K562 (cell line): ENCODE results near the gene KLHL25. TPM values are rescaled to one million over a fixed set of nuclear protein-coding genes. Genes with fewer than 3 reads are reported as not detected.

Experiments used
- ATAC-seq: fragments of 200-7000 bp; cut with Tn5 transposase; 3 replicates; pipeline ENCODE4 v1.9.1; 2020; ENCODE audit warnings: moderate library complexity
- BruUV-seq: library from RNA; stranded (reverse); fragments of 400-500 nt; replicated peaks from 2 replicates; lab custom pipeline; 2021; lab: Mats Ljungman, UMichigan
- CTCF ChIA-PET: fragments of 300-600 bp; formaldehyde crosslinking; extraction: SDS; loops from one replicate; lab custom pipeline; 2021; ENCODE audit warnings: low intra/inter-chr PET ratio; lab: Yijun Ruan, JAX
- POLR2A ChIA-PET: fragments of 300-600, 350-650 bp; sonication (Branson Sonifier 250); formaldehyde crosslinking; extraction: SDS; loops from one replicate; lab custom pipeline; 2021; ENCODE audit warnings: antibody characterized with exemption, inconsistent platforms; lab: Yijun Ruan, JAX
- DNase-seq, 4 experiments: peaks; one replicate each; pipeline versions ENCODE4 v3.0.0 to v3.0.0-alpha.2; 2011 to 2018; ENCODE audit warnings: low spot score in 3 of 4, mixed read lengths in 3 of 4; ENCODE audit errors: extremely low read depth in 1 of 4
- FAIRE-seq: peaks from 2 replicates; lab custom pipeline; 2011; peaks lifted over from hg19 to GRCh38; lab: Jason Lieb, UNC
- H2AFZ ChIP-seq: 2 replicates; pipeline ENCODE4 v1.6.0; 2011; ENCODE audit warnings: low read depth, low read length, control low read depth, inconsistent platforms
- H3K27ac ChIP-seq: fragments of 200-600 bp; 3 replicates; pipeline ENCODE4 v1.8.0; 2011; ENCODE audit warnings: low read depth, mild to moderate bottlenecking, control low read depth, inconsistent platforms, low read length, moderate library complexity, mixed read lengths; ENCODE audit errors: extremely low read depth
- H3K27me3 ChIP-seq, 2 experiments: fragments of 300-600 bp in 1 of 2; 2 replicates in 1 of 2; 3 replicates in 1 of 2; pipeline versions ENCODE4 v1.6.0 to v1.8.0; 2011; ENCODE audit warnings: inconsistent platforms in 2 of 2, low read length in 2 of 2, mild to moderate bottlenecking in 1 of 2, mixed read lengths in 1 of 2, moderate library complexity in 1 of 2; ENCODE audit not compliant: control insufficient read depth in 2 of 2, insufficient read depth in 2 of 2
- H3K36me3 ChIP-seq: fragments of 300-600 bp; 3 replicates; pipeline ENCODE4 v1.8.0; 2011; ENCODE audit warnings: mild to moderate bottlenecking, low read length, inconsistent platforms; ENCODE audit not compliant: control insufficient read depth, insufficient read depth
- H3K4me1 ChIP-seq, 2 experiments: fragments of 200-600 bp in 1 of 2; replicated peaks in 1 of 2; 2 replicates in 1 of 2; 3 replicates in 1 of 2; pipeline versions ENCODE4 v1.5.1 to v1.8.0; 2011; ENCODE audit warnings: inconsistent platforms in 2 of 2, low read length in 2 of 2, mild to moderate bottlenecking in 1 of 2, mixed read lengths in 1 of 2, moderate library complexity in 1 of 2; ENCODE audit not compliant: control insufficient read depth in 2 of 2, insufficient read depth in 2 of 2
- H3K4me2 ChIP-seq: 2 replicates; pipeline ENCODE4 v1.6.1; 2011; ENCODE audit warnings: low read length, control low read depth, inconsistent platforms, mixed read lengths; ENCODE audit not compliant: insufficient read depth
- H3K4me3 ChIP-seq: fragments of 200-600 bp; sonication (generic), shearing (Covaris generic); 2 replicates; pipeline ENCODE4 v1.5.1; 2016; ENCODE audit warnings: control low read depth, inconsistent platforms
- H3K79me2 ChIP-seq: fragments of 200-600 bp; 3 replicates; pipeline ENCODE4 v1.8.0; 2011; ENCODE audit warnings: low read length, inconsistent platforms; ENCODE audit not compliant: control insufficient read depth, insufficient read depth
- H3K9ac ChIP-seq, 2 experiments: 2 replicates each; pipeline versions ENCODE4 v1.6.0 to v1.6.1; 2011; ENCODE audit warnings: low read depth in 2 of 2, low read length in 2 of 2, control low read depth in 1 of 2, inconsistent platforms in 1 of 2, mild to moderate bottlenecking in 1 of 2, mixed read lengths in 1 of 2; ENCODE audit not compliant: insufficient read depth in 1 of 2
- H3K9me1 ChIP-seq: one replicate; pipeline ENCODE4 v1.6.0; 2011; ENCODE audit warnings: inconsistent platforms, mild to moderate bottlenecking, low read length, moderate library complexity; ENCODE audit not compliant: control insufficient read depth, insufficient read depth
- H3K9me3 ChIP-seq: replicated peaks from 2 replicates; pipeline ENCODE4 v1.5.1; 2011; ENCODE audit warnings: low read depth, low read length, inconsistent platforms; ENCODE audit not compliant: control insufficient read depth, insufficient read depth
- H4K20me1 ChIP-seq: replicated peaks from 2 replicates; pipeline ENCODE4 v1.6.1; 2011; ENCODE audit warnings: low read length, inconsistent platforms, mixed read lengths; ENCODE audit not compliant: control insufficient read depth, insufficient read depth
- C11orf30 ChIP-seq: fragments of 450-650 bp; IDR thresholded peaks from 2 replicates; pipeline ENCODE4 v1.6.1; 2016; ENCODE audit warnings: low read depth, mild to moderate bottlenecking
- CBX8 ChIP-seq: fragments of 200-600 bp; sonication (generic); IDR thresholded peaks from 2 replicates; pipeline ENCODE4 v1.6.1; 2012; ENCODE audit warnings: borderline replicate concordance, mixed run types, low read depth, mild to moderate bottlenecking, moderate library complexity, mixed read lengths, low read length, control low read depth, inconsistent platforms; ENCODE audit not compliant: poor library complexity, severe bottlenecking; ENCODE audit errors: extremely low read depth
- MAFG ChIP-seq: fragments of 450-650 bp; conservative IDR thresholded peaks from 2 replicates; pipeline ENCODE4 v1.6.1; 2016; ENCODE audit warnings: missing genetic modification characterization, missing compliant biosample characterization
- NFE2 ChIP-seq: IDR thresholded peaks from 2 replicates; pipeline ENCODE4 v1.6.1; 2014; ENCODE audit warnings: antibody characterized with exemption, low read depth
- WGBS: fragments of 100-300 bp; shearing (Covaris generic); methylation state at CpG from one replicate; pipeline ENCODE4 v1.1.6; 2016; ENCODE audit warnings: low coverage, mixed read lengths; ENCODE audit not compliant: insufficient coverage; ENCODE audit errors: missing lambda C conversion rate; 5-methylcytosine and 5-hydroxymethylcytosine counted together
- in situ Hi-C: fragments of 300-500 bp; cut with MboI; formaldehyde crosslinking; loops from 4 replicates; pipeline ENCODE4 v1.15.0; 2018; ENCODE audit warnings: inconsistent platforms, mixed read lengths
- intact Hi-C: fragments of 100-400 bp; cut with micrococcal nuclease; formaldehyde crosslinking; loops from 2 replicates; pipeline ENCODE4 v1.14.2; 2022
- polyA plus RNA-seq, 8 experiments: library from polyadenylated mRNA; depleted of rRNA in 4 of 8; stranded (reverse) in 5 of 8; unstranded in 3 of 8; fragments of >200 nt; fragmentation: Nextera tagmentation in 2 of 8; fragmentation: Illumina TruSeq in 1 of 8; extraction: Ambion mirVana in 2 of 8; extraction: Trizol in 1 of 8; gene quantifications; 2 replicates each; pipeline versions ENCODE4 v1.2.1 to v1.2.3, GENCODE V29; 2011 to 2014; ENCODE audit warnings: inconsistent platforms in 1 of 8, missing spikeins in 1 of 8
- total RNA-seq, 7 experiments: library from RNA; depleted of rRNA in 6 of 7; stranded (reverse); fragments of >200 nt in 6 of 7; fragmentation: Illumina TruSeq in 2 of 7; extraction: Trizol in 2 of 7; gene quantifications; 2 replicates each; pipeline versions ENCODE4 v1.2.1 to v1.2.3, GENCODE V29; 2011 to 2021; ENCODE audit warnings: low replicate concordance in 1 of 7

The KLHL25 gene
- total and polyA plus RNA-seq, 9 of the 15 experiments (the other 6 are each of a cell fraction or from before 2014, with no cell fraction given), result 0.04 to 0.14 (median 0.10) TPM; not detected in 3

- Histone ChIP-seq H4K20me1 (peaks cover 9% of the 10 kb centered on the region), H3K4me3 (no peak overlapping the region), H3K9me1 (no peaks in the 10 kb centered on the region), H3K4me2 (no peak overlapping the region), H3K9me3 (no peaks in the 10 kb centered on the region), H3K9ac (no peak overlapping the region), H3K36me3 (no peaks in the 10 kb centered on the region), H3K4me1 (peaks cover 0 to 9% of the 10 kb centered on the region in 2 experiments; a peak in 1 of 5 replicates), H3K27me3 (peaks cover 7 to 74% of the 10 kb centered on the region in 2 experiments; a peak in 4 of 5 replicates), H2AFZ (no peak overlapping the region), H3K79me2 (no peaks in the 10 kb centered on the region), H3K27ac (no peak overlapping the region)
- DNase-seq, result no peak
- POLR2A ChIA-PET, result interaction anchor here (1.1 to 1.2 kb wide), 2 partner anchors 8 to 9 kb away, joined by 3 to 7 read pairs; no protein-coding TSS in a partner anchor
- TF ChIP-seq CBX8 (no peak), NFE2 (peak; percentile 62; the same call in 1 of the 2 replicates), C11orf30 (0 out of 2 replicates have a peak, but pooled peaks have one; percentile 17), MAFG (tag) (peak; percentile 63)
- ATAC-seq, result no peak
- in situ Hi-C loops, result no loop called here
- CTCF ChIA-PET, result no interaction called here
- FAIRE-seq, result no peak
- whole genome bisulfite sequencing, result 13% methylated on average over 42 of the region's 42 CpGs
- BruUV-seq, result no TSS peak
- intact Hi-C loops, result no loop called here
These were observed 25.4 kb downstream of the KLHL25 start for GRCh38 chr15:85769182-85769900.
